Spleen (tissue), 7 donors: ENCODE results near the gene SSBP4.

ENCODE experiments used
- POLR2A ChIP-seq, 3 donors: fragments of 450-650 bp; IDR thresholded peaks; one replicate each; pipeline ENCODE4 v1.5.1; 2017; ENCODE audit warnings: antibody characterized with exemption in 3 of 3, mild to moderate bottlenecking in 1 of 3
- TF ChIP-seq, protein P1 (sequence below), 11 experiments: fragments of 200-600 bp in 7 of 11; fragments of 450-650 bp in 4 of 11; sonication (generic) in 4 of 11; IDR thresholded peaks in 8 of 11; conservative IDR thresholded peaks in 3 of 11; 1 replicate in 7 of 11; 2 replicates in 4 of 11; pipeline versions ENCODE4 v1.4.0 to v1.8.0; 2016 to 2021; ENCODE audit warnings: antibody characterized with exemption in 11 of 11, inconsistent platforms in 4 of 11, mild to moderate bottlenecking in 1 of 11
- donor health status: DM: no; HTN: no; CAD: no; lungs with moderate emphysema.
- donor health status: DM: no; HTN: no; CAD: no.
- donor health status: DM: no; HTN: no; CAD: no.

GRCh38 chr19:18435178-18435841 is 16.1 kb downstream of the SSBP4 start:
- TF ChIP-seq, protein P1, sequence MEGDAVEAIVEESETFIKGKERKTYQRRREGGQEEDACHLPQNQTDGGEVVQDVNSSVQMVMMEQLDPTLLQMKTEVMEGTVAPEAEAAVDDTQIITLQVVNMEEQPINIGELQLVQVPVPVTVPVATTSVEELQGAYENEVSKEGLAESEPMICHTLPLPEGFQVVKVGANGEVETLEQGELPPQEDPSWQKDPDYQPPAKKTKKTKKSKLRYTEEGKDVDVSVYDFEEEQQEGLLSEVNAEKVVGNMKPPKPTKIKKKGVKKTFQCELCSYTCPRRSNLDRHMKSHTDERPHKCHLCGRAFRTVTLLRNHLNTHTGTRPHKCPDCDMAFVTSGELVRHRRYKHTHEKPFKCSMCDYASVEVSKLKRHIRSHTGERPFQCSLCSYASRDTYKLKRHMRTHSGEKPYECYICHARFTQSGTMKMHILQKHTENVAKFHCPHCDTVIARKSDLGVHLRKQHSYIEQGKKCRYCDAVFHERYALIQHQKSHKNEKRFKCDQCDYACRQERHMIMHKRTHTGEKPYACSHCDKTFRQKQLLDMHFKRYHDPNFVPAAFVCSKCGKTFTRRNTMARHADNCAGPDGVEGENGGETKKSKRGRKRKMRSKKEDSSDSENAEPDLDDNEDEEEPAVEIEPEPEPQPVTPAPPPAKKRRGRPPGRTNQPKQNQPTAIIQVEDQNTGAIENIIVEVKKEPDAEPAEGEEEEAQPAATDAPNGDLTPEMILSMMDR (IDR thresholded peaks at IDR 0.05 in 8 of 11, conservative IDR thresholded peaks at IDR 0.05 in 3 of 11) = no peak
- TF ChIP-seq POLR2A (IDR thresholded peaks at IDR 0.05) = no peak
